Activated CD8-positive, alpha-beta memory T cell treated with anti-CD3 and anti-CD28 coated beads, Interleukin-2, amount 50 U/mL, for 48 hours (primary cell): ENCODE measurements around the gene ARID3B.
A peak's percentile ranks its signal among the peaks of the same experiment; 100 is the strongest.
"Not testable (repeated sequence)": the region's sequence is repeated elsewhere in the genome, so short reads cannot be mapped to it uniquely, and the experiment has no call there.

ENCODE experiments used
- DNase-seq: peaks from one replicate; pipeline ENCODE4 v3.0.0-alpha.2; 2020

ARID3B gene

DNA sequence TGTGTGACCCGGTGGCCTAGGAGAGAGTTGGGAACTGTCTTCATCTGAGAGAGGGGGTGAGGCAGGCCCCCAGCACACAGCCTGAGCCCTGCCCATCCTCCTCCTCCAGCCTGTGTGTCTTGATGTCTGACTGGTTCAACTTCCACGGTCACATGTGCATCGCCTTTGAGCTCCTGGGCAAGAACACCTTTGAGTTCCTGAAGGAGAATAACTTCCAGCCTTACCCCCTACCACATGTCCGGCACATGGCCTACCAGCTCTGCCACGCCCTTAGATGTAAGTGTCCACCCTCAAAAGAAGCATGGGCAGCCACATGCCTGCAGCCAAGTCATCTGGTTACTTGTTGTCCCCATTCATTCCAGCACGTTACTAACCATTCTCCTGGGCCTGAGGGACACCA lies 84.7 kb downstream of the ARID3B start:
- DNase-seq, result no peak

DNA sequence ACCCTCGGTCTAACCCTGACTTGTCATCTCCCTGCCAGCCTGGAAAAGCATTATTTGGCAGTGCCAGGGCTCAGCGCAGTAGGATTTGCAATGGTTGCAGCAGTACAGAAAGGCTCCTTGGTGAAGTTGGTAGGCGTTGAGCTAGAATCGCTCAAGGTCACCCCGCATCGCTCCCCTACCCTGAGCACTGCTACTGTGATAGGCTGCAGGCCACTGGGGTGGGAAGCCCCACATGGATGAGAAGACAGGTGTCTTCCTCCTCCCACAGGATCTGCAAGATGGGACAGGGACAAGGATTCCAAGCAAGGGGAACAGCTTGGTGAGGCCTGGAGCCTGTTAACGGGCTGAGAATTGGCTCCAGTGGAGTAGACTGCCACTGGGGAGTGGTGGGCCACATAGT lies 85.3 kb downstream of the ARID3B start:
- DNase-seq, result peak; percentile 52

DNA sequence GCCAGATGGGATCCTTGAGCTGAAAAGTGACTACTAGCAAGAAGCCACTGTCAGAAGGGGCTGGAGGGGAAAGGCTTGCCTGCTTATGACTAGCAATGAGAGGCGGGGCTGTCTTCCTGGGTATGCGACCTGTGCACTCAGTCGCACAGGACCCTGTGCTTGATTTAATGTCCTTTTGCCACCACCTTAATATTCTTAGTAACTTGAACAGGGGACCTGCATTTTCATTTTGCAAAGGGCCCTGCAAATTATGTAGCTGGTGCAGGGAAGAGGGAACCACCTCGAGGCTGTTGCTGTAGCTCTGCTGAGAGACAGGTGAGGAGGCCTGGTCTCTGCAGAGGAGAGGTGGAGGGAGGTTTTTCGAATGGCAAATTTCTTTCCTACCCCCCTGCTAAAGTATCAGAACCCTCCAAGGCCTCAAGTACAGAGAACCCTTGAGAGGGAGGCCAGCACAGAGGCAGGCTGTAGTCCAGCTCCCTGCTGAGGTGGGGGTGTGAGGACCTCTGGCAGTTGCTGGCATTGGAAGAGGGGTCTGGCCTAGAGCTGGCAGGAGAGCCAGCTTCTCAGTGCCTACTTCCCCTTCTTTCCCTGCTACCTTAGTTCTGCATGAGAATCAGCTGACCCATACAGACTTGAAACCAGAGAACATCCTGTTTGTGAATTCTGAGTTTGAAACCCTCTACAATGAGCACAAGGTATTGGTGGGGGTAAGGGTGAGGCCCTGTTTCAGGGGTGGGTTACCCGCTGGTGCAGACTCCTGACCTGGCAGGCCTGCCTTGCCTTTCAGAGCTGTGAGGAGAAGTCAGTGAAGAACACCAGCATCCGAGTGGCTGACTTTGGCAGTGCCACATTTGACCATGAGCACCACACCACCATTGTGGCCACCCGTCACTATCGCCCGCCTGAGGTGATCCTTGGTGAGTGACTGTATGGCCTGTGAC lies 86.0 kb downstream of the ARID3B start:
- DNase-seq, result no peak

DNA sequence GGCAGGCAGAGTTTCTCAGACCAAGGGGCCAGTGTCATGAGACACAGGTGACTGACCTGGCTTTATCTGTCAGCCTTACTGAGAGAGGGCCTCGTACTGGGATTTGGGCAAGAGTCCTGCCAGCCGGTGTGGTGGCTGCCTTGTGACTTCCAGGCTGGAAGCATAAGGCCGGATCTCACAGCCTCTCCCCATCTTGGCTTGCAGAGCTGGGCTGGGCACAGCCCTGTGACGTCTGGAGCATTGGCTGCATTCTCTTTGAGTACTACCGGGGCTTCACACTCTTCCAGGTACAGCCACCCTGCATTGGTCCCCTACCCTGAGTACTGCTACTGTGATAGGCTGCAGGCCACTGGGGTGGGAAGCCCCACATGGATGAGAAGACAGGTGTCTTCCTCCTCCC lies 86.7 kb downstream of the ARID3B start:
- DNase-seq, result peak; percentile 53

DNA sequence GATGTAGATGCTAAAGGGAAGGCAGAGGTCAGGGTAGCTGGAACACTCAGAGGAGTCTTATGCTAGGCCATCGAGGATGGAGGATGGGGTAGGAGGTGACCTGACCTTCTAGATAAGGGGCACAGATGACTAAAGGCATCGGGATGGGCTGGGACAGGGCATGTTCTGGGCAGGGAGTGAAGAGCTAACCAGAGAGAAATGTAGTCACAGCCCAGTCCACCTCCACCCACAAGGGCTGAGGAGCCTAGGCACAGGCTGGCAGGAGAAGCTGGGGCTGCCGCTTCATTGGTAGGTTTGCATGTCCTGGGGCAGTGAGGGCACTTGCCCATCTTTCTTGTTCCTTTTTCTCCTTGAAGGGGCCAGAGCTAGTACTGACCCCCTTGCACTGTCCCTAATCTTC lies 87.2 kb downstream of the ARID3B start:
- no peak for DNase-seq

DNA sequence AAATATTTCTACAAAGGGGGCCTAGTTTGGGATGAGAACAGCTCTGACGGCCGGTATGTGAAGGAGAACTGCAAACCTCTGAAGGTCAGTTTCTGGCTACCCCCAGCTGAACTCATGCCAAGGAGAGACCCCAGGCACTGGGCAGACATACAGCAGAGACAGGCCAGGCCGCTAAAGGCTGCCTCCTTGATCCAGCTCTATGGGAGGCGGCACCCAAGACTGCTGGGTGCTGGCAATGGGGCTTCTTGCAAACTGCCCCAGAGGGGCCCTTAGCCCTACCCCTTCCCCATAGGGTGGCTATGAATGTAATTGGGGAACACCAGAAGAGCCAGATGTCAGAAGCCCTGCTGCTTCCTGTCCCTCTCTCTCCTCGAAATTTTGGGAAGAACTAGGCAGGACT lies 87.9 kb downstream of the ARID3B start:
- no peak for DNase-seq

DNA sequence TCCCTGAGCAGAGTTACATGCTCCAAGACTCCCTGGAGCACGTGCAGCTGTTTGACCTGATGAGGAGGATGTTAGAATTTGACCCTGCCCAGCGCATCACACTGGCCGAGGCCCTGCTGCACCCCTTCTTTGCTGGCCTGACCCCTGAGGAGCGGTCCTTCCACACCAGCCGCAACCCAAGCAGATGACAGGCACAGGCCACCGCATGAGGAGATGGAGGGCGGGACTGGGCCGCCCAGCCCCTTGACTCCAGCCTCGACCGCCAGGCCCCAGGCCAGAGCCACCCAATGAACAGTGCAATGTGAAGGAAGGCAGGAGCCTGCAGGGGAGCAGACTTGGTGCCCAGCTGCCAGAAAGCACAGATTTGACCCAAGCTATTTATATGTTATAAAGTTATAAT lies 88.7 kb downstream of the ARID3B start:
- DNase-seq, result not testable (repeated sequence)

DNA sequence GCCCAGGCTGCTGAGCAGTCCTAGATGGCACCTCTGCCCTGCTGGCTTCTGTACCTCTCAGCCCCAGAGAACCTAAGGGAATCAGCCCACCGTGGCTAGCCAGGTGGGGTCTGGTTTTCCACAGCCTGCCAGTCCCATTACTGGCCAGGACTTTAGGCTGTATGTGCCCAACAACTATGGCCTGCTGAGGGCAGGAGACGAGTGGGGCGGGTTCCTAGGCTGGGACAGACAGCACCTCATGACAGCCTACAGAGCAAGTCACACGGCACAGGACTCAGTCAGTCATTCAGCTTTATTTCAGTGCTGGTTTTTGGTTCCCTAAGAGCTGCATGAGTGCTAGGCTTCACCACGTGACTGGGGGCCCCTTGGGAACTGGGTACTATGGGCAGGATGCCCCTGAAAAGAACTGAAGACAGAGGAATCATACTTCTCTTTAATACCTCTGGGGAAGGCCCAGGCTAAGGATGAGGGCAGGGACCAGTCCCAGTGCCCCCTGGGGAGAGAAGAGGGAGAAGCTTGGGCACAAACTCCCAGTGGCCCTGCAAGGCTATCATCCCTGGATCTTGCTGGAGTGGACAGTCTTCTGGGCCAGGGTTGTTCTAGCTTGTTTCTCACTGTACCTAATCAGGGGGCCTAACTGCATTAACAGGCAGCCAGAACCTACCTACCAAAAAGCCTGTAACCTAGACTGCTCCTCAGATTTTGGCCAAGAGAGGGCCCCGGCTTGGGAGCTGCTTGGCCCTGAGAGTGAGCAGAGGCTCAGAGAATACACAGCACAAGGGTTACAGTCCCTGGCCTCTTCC lies 89.5 kb downstream of the ARID3B start:
- no peak for DNase-seq

DNA sequence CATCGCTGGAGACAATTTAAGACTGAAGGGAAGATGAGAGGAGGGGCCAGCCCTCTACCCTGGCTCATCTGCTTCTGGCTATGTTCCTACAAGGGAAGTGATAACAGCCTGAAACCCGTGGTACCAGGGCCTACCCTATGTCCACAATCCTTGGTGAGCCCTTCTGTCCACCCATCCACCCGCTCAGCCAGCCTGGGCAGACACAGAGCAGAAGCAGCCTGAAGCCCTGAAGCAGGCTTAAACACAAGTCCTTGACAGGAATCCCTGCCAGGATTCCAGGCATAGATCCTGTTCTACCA lies 90.0 kb downstream of the ARID3B start:
- DNase-seq, result no peak

DNA sequence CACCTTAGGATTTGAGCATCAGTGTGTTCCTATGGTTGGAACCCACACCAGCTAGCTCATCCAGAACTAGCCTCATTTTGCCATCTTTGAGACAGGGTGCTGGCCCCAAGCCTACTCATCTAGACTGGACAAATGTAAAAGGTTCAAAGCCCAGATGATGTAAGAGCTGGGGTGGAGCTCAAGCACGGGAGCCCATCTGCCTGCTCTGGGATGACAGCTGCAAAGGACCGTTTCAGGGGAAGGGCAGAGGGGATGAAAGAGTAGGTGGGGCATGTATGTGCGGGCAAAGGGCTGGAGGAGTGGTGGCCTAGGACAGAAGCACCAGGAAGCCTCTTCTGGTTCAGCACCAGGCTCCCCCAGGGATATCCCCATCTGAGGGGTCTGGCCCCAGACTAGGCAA lies 90.4 kb downstream of the ARID3B start:
- DNase-seq, result no peak

DNA sequence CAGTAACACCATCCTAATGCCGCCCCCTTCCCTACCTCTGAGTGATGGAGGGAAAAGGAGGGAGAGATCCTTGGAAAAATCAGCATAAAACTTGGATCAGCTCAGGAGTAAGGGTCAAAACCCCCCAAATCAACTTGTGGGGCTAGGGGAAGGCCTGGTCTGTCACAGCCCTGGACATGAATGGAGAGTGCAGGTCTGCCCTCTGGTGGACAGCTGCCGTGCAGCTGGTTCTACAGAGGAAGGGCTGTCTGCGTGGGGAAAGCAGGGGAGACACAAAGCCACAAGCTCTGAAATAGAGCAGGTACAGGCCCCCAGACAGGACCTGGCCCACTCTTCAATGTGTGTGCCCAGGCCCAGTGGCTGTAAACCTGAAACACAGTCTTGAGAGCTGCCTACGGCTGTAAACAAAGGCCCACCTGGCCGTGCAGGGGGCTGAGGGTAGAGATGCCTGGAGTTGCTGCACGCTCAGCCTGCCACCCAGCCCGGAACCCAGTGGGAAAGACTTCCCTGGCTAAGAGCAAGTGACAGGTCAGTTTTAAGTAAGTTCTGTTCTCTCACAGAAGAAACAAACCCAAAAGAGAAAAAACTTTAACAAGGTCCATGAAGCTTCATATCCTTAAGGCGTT lies 91.0 kb downstream of the ARID3B start:
- DNase-seq, result peak; percentile 81

DNA sequence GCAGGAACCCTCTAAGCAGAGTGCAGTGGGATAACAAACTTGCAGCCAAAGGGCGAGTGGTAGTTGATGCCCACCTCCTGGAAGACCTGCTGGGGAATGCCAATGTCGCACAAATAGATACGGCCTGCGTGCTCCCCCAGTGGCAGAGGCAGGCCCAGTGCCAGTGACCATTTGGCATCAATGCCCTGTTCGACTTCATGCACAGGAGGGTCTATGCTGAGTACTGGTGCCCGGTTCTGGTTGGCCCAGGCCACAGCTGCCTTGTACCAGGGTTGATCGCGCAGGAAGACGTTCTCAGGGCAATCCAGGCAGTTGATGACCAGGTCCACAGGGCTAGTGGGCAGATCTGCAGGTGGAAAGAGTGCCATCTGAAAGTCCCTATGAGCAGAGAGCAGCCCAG lies 91.6 kb downstream of the ARID3B start:
- no peak for DNase-seq

DNA sequence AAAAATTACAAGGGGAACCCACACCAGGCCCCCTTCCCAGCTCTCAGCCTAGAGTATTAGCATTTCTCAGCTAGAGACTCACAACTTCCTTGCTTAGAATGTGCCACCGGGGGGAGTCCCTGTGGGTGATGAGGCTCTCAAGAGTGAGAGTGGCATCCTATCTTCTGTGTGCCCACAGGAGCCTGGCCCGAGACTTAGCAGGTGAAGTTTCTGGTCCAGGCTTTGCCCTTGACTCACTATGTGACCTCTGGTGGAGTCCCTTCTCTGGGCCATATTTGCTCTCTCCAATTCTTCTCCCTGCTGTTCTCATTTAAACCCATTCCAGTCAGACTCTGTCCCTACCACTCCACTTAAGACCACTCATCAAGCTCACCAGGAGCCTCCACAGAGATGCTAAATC lies 92.8 kb downstream of the ARID3B start:
- DNase-seq, result no peak

DNA sequence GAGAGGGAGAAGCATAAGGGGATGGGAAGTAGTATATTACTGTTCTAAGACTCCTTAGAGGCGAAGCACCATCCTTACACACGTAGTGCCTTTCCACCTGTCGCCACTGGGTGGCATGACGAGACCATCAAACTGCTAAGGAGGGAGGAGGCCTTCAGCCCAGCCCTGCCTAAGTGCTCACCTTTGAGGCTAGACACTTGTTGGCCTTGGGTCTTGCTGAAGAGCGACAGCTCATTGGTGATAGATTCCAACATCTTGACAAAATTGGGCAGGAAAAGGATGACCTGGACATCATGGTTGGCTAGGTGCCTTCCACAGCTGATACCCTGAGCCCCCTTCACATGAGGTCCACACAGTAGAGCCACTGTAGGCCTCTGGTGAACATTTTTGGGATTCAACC lies 94.2 kb downstream of the ARID3B start:
- peak; percentile 85 for DNase-seq

DNA sequence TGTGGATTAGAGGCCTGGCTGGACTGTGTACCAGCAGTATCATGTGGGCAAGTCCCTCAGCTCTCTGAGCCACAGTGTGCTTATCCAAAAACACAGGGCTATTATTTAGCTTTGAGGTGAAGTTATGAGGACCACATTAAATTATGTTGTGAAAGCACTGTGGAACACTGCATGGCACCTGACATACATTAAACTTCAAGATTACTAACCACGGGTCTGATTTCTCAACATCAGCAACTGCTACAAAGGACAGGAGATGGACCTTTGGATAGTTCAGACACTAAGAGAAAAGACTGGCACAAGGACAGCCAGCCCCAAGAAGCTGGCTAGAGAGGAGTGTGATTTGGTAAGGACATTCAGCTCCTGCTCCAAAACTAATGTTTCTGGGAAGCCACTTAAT lies 96.0 kb downstream of the ARID3B start:
- no peak for DNase-seq

DNA sequence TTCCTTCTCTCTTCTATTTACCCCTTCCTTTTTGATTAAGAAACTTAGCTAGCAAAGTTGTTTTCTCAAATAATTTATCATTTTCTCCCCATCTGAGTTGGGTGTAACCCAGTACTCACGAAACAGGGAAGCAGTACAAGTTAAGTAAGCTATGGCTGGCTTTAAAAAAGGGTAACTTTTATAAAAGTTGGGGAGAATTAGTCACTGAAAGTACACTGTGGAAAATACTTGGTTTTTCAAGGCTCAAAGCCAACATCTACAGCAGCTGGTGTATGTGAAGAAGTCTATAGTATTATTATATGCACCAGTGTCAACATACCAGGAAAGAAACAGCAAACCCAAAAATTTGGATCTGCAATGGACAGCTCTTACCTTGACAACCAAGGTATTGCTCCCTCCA lies 100.1 kb downstream of the ARID3B start:
- no peak for DNase-seq

DNA sequence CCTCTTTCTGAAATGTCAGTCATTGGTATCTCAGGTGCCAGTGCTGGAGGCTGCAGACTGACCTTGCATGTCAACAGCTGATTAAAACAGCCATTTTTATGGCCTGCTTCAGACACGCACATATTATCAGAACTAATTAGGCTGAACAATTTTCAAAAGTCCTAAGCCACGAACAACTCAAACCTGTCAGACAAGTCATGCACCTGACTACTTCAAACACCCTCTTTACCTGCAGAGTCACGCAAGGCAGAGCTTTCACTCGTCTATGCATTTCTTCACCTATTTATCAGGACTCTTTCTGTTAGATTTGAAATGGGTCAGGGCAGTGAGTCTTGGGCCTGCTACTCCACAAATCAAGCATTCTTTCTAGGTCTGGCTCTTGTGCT lies 101.3 kb downstream of the ARID3B start:
- DNase-seq, result no peak

DNA sequence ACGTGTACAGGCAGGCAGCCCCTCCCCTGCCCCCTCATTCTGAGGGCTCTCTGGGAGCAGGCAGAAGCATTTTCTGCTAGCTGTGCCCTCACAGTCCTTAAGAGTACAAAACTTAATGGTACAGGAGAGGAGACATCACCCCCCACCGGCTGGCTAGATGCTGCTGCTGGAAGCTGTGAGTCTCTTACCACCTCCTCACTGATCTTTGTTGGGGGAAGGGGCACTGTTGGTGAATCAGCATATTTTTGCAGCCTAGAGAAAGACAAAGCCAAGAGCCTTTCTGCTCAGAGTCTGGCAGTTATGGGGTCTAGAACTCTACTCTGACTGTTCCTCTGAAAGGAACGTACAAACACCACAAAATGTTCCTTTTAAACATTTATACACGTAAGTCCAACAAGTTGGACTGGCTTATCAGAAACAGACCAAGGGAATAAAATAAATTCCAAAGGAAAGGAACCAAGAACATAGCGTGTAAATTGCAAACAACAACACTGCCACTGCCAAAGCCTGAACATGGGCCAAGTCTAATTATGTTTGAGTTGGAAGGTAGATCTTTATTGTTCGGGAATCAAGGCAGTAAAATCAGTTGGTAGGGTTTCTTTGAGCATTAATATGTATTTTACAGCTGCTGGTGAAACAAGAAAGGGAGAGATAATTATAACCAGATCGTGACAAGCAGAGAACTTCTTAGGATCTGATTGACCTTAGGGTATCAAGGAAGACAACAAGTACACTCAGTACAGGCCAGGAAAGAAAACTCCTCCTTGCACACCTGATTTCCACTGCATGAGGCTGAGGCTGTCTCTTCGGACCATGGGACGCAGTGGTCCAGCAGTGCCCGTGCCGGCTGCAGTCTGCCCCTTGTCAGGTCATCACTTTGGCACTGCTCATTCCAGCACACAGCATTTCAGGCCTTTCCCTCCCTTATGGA lies 102.0 kb downstream of the ARID3B start:
- no peak for DNase-seq

DNA sequence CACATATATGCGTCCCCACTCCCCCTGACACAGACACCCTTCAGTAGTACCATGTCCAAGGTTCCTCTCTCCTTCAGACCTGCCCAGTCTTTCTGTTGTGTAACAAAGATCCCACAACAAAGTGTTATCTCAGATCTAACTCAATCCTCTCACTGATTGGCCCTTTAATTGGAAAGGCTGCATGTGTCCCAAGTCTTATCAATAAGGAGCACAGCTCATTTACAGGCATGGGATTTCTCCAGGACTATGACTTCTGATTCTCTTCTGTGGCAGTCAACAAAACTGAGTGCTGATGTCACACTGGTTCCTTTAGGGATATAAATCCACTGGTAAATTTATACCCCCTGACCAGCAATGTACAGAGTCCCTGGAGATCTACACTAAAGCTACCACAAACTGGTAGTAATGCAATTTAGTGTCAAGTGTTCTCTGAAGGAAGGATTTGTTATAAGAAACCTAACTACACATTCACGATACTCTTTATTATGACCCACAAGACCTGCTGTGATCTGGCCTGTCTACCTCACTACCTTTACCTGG lies 102.7 kb downstream of the ARID3B start:
- no peak for DNase-seq

DNA sequence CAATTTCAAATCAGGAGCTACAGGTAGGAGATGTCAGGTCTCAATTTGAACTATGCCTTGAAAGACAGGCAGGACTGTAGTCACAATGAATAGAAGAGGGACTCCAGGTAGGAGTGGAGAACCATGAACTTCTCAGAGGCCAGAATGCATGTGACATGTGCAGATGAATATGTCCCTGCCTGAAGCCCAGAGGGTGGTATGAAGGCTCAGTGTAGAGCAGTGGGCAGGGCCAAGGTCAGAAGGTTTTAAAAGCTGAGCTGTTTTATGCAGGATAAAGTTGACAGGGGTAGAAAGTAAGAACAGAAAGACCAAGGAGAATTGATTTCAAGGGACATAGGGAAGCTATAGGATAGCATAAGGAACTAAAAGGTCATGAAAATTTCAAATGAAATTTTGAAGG lies 105.5 kb downstream of the ARID3B start:
- no peak for DNase-seq
